Fibroblast of gingiva (primary cell): ENCODE results near the gene SYPL1.

Experiments used
- DNase-seq: peaks from one replicate; pipeline ENCODE4 v3.0.0-alpha.2; 2011; ENCODE audit warnings: low read depth

The SYPL1 gene

GRCh38 chr7:106092204-106092603 is 19.9 kb downstream of the SYPL1 start:
- DNase-seq = no peak

- DNase-seq = no peak
These were observed 22.5 kb downstream of the SYPL1 start for GRCh38 chr7:106089647-106090046.

DNA sequence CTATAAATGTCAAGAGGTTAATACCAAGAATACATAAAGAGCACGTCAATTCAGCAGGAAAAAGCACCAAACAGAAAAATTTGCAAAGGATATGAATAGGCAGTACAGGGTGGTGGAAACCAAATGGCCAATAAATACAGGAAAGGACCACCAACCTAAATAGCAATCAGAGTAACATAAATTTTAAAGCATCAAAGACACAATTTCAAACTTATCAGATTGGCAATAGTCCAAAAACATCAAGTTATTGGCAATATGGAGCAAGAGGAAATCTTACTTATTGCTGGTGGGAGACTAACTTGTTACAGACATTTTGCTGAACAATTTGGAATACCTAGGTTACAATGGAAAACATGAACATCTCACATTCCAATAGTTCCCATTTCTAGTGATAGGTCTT is 24.1 kb downstream of the SYPL1 start:
- DNase-seq = no peak

GRCh38 chr7:106086062-106086461 is 26.1 kb downstream of the SYPL1 start:
- DNase-seq = no peak

- no peak for DNase-seq
These were observed 27.1 kb downstream of the SYPL1 start for GRCh38 chr7:106085015-106085414.

GRCh38 chr7:106083717-106084116 is 28.4 kb downstream of the SYPL1 start:
- DNase-seq = no peak

- DNase-seq = no peak
These were observed 29.8 kb downstream of the SYPL1 start for GRCh38 chr7:106082087-106082854.

- no peak for DNase-seq
These were observed 31.7 kb downstream of the SYPL1 start for GRCh38 chr7:106080300-106080987.

- no peak for DNase-seq
These were observed 35.6 kb downstream of the SYPL1 start for GRCh38 chr7:106076537-106076936.

DNA sequence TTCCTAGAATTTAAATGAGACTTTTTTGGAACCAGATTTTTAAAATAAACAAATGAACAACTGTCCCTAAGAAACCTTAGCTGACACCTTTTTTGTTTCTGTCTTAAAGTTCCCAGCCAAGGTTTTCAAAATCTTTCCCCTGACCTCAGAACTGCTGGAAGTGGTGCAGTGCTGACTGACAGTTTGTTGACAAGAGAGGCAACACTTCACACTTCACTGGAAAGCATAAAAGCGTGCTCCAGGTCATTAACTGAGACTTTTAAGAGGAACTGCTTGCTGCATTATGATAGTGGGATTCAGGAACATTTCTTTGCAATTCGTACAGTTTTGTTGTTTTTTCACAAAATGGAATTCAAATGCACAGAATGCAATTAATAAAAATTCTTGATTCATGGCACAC is 36.2 kb downstream of the SYPL1 start:
- no peak for DNase-seq

DNA sequence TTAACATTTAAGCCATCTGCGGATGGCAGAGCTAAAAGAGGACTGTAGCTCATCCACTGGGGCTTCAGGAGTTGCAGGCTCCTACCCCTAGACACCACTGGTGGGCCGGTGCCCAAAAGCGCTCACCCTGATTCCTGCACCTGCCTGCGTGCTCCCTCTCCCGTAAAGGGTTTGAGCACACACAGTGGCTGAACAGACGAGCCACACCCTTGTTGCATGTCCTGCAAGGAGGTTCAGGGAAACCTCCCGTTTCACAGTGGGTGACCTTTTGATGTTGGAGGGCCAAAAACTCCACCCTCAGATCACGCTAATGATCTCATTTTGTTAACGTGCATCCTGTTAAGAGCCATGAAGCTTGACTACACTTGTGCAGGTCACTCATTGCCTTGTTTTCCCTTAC is 37.9 kb downstream of the SYPL1 start:
- no peak for DNase-seq

DNA sequence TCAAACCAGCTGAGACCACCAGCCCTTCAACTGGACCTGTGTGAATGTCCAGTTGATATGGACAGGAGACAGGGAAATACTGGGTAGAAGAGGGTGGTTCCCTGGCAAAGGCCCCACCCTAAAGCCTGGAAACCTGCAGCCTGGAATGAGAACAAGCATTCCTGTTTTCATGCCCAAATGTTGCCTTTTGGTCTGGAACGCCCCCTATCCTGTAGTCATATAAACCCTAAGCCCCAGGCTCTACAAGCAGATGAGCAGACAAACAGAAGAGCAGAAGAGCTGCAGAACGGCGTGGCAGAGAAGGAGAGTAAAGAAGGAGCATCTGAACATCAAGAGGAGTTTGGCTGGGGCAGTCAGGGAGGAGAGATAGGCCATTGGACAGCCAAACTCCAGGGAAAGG is 38.4 kb downstream of the SYPL1 start:
- DNase-seq = no peak

- no peak for DNase-seq
These were observed 39.4 kb downstream of the SYPL1 start for GRCh38 chr7:106072715-106073091.

DNA sequence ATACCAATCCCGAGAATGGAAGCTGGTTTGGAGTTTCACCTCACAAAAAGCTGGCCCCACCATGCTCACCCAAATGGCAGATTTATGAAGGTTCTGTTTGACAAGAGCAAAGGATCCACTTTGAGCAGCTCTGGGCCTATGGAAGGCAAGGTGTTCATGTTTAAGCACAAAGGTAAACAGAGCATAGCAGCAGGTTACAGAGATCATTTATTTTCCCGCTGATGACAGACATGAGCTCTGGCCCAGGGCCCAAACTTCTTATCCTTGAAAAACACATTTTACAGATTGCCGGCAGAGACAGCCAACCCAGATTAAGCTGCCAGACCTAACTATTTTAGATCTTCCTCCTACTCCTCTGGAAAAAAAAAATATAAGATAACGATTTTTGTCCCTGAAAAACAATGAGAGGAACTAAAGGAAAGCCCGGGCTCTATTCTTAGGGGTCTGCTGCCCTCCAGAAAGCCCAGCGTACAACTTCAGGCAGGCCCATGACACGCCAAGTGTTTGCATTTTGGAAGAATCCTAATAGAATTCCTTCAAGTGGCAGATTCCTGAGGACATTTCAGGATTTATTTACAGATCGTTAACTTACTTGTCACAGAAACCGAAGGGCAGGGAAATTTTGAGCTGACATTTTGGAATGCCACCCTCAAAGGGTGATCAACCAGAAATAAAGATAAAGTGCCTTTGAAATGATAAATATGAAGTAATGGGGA is 40.0 kb downstream of the SYPL1 start:
- DNase-seq = no peak

DNA sequence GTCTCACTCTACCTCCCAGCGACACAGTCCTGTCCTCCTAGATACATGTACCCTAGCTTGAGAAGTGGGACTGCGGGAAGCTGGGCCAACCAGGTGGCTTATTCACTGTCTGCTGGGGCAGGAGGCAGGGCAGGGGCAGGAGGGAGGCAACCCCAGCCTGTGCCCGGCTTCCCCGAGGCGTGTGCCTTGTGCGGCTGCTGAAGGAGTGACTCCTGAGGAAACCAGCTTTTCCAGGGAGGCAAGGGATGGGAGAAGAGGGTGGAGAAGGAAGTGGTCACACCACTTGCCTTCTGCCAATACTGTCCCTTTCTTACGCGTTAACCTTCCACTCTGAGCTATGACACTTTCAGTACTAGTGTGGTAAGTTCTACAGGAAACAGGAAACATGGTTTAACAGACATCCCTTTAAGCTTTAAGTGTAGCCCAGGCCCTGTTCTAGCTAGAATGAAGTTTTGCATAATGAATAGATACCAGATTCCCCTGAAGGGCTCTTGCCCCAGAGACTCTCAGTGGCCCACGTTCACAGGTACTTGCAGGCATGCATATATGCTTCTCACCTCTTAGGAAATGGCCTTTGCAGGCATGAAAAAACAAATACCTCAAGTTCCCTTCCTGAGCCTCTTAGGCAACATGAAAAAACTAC is 40.6 kb downstream of the SYPL1 start:
- no peak for DNase-seq

DNA sequence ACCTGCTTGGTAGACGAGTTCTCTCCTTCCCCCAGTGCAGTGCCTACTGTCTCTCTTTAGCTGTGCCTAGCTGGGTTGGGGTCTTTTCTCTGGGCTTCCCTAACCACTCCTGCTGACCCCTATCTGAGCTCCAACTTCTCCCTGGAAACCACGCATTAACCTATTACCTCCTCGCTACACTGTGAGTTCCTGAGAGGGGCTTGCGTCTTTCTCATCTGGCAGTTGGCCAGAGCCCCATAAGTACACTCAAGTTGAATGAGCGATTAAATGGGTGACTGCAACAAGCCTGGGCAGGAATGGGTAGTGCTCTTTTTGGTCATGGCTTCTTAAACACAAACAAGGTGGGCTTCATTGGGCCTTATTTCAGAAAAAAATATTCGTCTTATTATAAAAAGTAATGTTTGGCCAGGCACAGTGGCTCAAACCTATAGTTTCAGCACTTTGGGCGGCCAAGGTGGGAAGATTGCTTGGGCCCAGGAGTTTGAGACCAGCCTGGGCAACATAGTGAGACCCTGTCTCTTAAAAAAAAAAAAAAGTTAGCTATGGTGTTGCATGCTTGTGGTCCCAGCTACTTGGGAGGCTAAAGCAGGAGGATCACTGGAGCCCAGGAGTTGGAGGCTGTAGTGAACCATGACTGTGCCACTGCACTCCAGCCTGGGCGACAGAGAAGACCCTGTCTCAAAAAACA is 41.4 kb downstream of the SYPL1 start:
- no peak for DNase-seq

GRCh38 chr7:106070201-106070551 is 41.9 kb downstream of the SYPL1 start:
- DNase-seq = no peak

GRCh38 chr7:106069471-106070200 is 42.5 kb downstream of the SYPL1 start:
- no peak for DNase-seq

DNA sequence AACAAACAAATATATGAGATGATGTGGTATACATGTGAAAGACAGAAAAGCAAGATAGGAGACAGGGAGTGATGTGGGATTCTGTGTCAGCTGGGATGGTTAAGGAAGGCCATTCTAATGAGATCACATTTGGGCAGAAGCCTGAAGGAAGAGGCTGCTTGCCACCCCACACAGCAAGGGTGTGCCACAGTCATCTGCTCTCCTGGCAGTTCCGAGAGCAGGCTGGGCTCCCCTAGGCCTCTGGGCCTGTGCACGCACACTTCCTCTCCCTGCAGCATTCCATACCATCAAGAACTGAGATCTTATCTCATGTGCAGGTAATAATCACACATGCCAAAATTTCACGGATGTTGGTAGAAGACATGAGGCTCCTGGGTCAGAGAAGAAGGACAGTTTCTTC is 43.1 kb downstream of the SYPL1 start:
- peak; percentile 61 for DNase-seq

DNA sequence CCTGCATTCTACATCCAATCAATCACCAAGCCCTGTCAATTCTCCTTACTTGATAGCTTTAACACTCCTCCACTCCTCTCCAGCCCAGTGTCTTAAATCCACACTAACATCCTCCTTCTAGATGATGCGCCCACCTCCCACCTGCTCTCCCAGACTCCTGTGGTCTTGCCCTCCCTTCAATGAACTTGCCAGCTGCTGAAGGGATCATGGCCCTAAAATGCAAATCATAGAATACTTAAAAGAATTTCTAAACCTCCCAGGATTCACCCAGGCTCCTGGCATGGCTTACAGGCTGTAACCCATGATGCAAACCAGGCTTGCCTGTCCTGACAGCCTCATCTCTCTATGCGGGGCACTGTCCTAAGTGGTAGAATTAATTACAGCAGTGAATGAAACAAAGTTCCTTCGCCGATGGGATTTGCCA is 43.6 kb downstream of the SYPL1 start:
- DNase-seq = peak; percentile 28

GRCh38 chr7:106067678-106068077 is 44.4 kb downstream of the SYPL1 start:
- DNase-seq = no peak
